Measurements from ENCODE around the gene TMED7. TPM values are rescaled to one million over a fixed set of nuclear protein-coding genes. Genes with fewer than 3 reads are reported as not detected.

TMED7 gene
- total RNA-seq, 1 donor = 20.5 TPM

DNA sequence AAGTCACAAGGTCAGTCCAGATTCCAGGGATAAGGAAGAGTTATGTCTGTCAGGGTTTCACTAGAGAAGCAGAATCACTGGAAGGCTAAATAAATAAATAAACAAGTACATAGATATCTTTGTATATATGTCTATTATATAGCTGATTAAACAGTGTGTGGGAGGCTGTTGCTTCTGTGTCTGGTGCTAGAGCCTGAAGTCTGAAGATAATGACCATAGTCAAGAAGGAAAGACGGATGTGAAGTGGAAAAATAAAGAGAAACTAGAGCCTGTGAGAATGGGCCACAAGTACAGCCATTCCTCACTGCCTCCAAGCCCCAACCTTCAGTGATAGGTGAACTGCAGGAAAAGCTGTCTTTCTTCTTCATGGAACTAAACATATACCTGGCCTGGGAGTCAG is 4.1 kb upstream of the TMED7 start:
- DNase-seq (ENCODE audit: low read depth in 2 of 3, low spot score in 2 of 3) = no peak

DNA sequence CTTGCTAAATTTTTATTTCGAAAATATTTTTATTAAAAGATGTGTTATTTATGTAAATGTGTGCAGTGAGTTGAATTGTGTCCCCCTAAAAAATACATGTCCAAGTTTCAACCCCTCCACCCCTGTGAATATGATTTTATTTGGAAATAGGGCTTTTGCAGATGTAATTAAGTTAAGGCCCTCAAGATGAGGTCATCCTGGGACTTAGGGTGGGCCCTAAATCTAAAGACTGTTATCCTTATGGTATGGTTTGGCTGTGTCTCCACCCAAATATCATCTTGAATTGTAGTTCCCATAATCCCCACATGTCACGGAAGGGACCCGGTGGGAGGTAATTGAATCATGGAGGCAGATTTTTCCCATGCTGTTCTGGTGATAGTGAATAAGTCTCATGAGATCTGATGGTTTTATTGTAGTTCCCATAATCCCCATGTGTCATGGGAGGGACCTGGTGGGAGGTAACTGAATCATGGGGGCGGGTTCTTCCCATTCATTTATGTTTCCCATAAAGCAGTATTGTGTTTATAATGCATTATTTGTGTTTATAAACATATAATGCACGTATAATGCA is 1.5 kb upstream of the TMED7 start:
- DNase-seq (ENCODE audit: low read depth in 2 of 3, low spot score in 2 of 3) = no peak

DNA sequence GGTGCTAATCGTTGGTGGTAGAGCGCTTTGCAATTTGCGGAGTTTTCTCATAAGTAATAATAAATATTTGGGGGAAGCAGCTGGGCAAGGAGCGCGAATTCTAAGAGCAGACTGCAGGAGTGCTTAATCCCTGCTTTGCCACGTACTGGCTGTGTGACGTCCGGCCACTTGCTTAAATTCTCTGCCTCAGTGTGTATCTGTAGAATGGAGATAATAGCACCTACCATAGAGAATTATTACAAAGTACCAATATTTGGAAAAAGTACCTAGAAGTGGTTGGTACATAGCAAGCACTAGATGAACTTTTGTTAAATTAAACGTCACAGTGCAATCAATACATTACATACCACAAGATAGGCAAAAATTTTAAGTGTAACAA is 598 bp upstream of the TMED7 start:
- DNase-seq (ENCODE audit: low read depth in 2 of 3, low spot score in 2 of 3) = no peak

DNA sequence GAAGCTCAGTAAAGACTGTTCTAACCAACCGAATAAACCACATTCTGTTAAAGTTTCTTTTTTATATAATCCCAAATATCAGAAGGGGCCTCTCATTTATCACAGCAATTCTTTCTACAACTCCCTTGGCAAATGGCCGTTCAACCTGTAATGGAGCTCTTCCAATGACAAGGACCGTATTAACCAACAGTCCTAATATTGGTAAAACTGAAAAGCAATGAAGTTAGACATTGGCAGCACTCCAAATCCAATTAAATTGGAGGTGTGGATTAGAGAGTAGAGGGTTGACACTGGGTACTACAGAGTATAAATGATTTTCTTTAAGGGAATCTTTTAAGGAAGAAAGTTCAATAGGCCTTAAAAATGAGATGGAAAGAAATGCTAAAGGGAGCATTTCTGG is 842 bp downstream of the TMED7 start:
- DNase-seq (ENCODE audit: low read depth in 2 of 3, low spot score in 2 of 3) = peak in 1 of 3 donors; percentile 16

DNA sequence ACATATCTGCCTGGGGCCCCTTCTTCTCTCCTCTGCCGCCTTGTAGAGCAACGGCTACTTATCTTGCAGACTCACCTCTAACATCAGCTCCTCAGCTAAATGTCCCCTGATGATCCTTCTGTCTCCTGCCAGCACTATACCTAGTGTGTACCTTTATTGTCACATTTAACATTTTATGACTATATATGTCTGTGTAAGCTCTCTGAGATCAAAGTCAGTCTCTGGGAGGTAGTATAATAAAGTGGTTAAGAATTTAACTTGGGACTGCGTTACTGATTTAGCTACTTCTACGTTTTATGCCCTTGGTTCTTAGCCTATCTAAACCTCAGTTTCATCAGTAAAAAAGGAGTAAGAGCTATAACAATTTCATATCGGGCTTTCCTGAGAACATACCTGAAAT is 2.2 kb downstream of the TMED7 start:
- DNase-seq (ENCODE audit: low read depth in 2 of 3, low spot score in 2 of 3) = no peak

DNA sequence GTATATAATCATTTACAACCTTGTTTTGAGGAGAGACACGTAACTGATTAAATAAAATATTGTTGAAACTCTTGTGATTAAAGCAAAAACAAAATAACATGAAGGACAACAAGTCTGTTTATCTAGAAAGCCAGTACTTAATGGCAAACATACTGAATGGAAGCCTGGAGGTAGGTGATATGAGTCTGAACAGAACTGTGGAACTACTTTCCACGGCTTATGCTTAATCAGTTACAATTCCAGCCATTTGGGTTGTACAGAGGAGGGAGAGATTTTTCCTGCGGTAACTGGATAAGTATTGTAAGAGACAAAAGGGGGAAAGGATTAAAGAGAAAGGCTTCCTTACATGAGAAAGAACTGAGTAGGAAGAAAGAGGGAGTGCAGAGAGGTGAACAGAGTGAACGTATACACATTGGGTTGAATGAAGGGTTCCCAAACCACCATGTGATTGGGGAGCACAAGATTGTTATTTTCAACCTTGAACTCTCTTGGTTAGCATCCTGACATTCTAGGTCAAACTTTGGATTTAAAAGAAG is 4.4 kb downstream of the TMED7 start:
- DNase-seq (ENCODE audit: low read depth in 2 of 3, low spot score in 2 of 3) = no peak

GRCh38 chr5:115616892-115617291 is 8.9 kb downstream of the TMED7 start:
- DNase-seq (ENCODE audit: low read depth in 2 of 3, low spot score in 2 of 3) = no peak

- DNase-seq (ENCODE audit: low read depth in 2 of 3, low spot score in 2 of 3) = no peak
Measured at GRCh38 chr5:115616472-115616871, 9.4 kb downstream of the TMED7 start.

DNA sequence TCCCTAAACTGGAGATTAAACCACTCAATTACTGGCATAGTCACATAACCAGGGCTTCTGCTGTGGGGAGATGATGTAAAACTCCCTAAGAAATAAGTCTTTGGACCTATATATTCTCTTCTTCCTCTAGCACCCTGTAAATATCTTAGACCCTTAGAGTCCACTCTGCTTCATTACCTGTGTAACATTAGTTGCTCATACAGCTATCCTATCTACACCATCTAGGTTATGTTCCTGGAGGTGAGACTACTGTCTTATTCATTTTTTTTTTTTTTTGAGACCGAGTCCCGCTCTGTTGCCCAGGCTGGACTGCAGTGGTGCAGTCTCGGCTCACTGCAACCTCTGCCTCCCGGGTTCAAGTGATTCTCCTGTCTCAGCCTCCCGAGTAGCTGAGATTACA is 14.0 kb downstream of the TMED7 start:
- no peak for DNase-seq (ENCODE audit: low read depth in 2 of 3, low spot score in 2 of 3)

- DNase-seq (ENCODE audit: low read depth in 2 of 3, low spot score in 2 of 3) = no peak
Measured at GRCh38 chr5:115607935-115608334, 17.9 kb downstream of the TMED7 start.

GRCh38 chr5:115605436-115605835 is 20.4 kb downstream of the TMED7 start:
- no peak for DNase-seq (ENCODE audit: low read depth in 2 of 3, low spot score in 2 of 3)

GRCh38 chr5:115602591-115603125 is 23.2 kb downstream of the TMED7 start:
- no peak for DNase-seq (ENCODE audit: low read depth in 2 of 3, low spot score in 2 of 3)

DNA sequence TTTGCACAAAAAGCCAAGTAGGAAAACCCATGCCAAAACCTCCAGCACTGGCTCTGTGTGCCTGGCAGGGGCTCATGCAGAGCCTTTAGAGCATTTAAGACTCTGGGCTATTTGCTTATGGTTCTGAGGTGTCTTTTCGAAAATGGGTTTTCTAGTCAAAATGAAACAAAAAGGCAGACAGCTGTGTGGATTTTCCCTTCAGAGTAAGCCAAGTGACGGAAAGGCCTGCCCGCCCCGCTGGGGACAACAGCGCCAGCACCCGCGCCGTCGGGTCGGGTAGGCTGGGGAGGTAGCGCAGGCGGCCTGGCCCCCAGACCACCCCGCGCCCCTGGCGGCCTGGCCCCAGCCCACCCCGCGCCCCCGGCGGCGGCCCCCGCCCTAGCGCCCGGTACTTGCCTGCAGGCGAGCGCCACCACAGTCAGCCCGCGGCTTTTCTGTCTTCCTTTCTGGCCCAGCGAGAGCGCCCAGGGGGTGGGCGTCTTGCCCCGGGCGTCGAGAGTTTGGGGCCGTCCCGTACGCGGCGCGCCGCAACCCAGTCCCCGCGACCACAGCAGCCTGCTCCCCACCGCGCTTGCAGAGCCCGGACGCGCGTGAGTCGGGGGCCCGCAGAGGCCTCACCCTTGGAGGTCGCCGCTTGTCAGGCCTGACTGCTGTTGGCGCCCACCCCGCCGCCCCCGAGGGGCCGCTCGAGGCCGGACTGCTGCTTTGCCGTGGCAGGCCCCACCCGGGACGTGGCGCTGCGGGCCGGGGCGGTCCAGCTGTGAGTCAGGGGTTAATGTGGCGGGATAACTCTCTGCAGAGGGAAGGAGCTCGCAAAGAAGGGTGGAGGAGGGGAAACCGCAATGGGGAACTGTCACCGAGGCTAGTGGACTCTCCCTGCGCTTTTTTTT is 23.9 kb downstream of the TMED7 start, which contains the start of gene TICAM2:
Gene TICAM2, minus strand, starts transcription at position 779 of the 890 bp plus-strand sequence. CDS start 21,223 bp downstream, outside the sequence.
- peak in 2 of 3 donors; percentile 67 to 71 for DNase-seq (ENCODE audit: low read depth in 2 of 3, low spot score in 2 of 3)

DNA sequence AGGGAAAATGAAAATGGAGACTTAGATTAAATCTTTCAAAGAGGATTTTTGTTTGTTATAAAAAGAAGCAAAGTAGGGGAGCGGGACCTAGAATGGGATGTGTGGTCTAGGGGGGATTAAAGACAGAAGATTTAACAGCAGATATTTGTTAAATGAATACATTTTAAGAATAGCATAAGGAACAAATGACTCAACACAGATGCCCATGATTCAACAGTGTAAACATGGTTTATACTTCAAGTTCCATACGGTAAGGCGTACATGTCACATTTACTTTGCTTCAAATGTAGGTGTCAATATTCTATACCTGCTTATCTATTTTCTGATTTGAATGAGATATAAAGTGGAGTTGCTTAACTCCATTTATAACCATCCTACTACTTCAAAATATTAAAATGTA is 25.1 kb downstream of the TMED7 start:
- no peak for DNase-seq (ENCODE audit: low read depth in 2 of 3, low spot score in 2 of 3)

DNA sequence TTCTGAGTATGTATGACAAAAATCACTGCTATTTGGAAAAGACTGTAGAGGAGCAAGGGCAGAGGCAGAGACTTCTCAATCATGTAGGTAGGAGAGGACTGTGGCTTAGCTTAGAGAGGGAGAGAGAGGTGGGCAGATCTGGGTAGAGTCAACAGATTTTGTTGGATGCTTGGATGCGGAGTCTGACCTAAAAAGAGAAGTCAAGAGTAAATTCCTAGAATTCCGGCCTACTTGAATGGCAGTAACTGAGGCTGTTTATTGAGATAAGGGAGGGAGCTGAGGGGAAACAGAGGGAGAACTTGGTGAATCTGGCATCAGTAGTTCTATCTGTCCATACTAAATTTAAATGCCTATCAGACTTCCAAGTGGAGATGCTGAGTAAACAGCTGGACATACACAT is 25.9 kb downstream of the TMED7 start:
- DNase-seq (ENCODE audit: low read depth in 2 of 3, low spot score in 2 of 3) = no peak

- no peak for DNase-seq (ENCODE audit: low read depth in 2 of 3, low spot score in 2 of 3)
Measured at GRCh38 chr5:115599502-115599901, 26.3 kb downstream of the TMED7 start.

DNA sequence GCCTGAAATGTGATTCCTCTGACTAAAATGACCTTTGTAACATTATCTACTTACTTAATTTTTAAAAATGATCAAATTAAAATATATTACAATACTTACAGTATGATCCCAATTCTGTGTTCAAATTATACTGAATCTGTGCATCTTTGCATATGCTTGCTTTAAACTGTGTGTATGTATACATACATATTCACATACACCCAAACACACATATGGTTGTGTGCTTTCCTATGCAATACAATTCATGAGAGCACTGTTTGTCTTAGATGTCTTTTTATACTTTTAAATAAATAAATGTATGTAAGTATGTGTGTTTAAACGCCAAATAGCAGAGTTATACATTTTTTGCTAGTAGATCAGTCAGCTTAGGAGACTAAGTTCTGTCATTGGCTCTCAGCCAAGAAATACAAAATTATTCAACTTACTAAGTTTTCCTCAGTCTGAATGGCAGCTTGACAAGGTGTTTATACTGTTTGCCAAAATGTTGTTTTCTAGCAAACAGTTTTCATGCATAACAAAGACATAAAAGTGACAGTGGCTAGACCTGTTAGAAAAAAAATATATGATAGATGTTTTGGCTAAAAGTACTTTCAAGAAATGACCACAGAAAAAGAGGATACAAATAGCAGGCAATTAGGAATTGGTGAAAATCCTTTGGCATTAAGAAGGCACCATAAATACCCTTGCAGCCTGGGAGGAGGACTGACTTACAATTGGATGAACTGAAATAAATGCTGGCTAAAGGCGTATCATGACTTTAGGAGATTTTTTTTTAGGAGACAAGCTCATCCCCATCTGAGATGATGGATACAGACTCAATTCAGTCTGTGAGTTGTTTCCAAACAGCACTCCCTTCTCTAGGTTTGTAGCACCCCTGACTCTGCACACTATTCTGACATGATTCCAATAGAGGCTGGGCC is 31.4 kb downstream of the TMED7 start:
- no peak for DNase-seq (ENCODE audit: low read depth in 2 of 3, low spot score in 2 of 3)

DNA sequence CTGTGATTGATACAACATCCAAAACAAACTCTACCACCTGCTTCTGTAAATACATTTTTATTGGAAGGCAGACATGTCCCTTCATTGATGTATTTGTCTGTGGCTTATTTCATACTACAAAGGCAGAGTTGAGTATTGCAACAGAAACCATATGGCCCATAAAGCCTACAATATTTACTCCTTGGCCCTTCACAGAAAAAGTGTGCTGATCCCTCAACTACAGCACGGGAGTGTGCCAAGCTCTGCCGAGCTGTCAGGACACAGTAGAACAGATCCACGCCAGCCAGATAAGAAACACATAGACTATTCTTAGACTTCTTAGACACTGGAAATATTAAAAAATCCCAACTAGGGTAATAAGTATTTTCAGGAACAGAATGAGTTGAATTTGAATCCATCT is 36.8 kb downstream of the TMED7 start:
- DNase-seq (ENCODE audit: low read depth in 2 of 3, low spot score in 2 of 3) = no peak

DNA sequence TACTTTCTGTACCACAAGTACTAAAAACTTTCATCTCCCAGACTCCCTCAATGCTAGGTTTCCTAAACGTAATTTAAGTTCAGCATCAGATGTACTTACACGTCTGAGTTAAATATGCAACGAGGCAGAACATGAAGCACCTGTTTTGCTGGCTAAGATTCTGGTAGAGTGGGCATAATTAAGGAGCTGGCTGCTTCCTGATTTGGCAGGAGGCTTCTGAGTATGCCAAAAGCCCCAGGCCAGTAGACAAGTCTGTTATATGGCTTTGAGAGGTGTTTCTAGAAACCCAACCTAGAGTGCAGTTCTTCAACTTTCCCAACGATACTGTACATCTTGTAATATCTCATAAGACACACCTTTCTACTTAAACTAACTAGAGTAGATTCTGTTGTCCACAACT is 37.2 kb downstream of the TMED7 start:
- DNase-seq (ENCODE audit: low read depth in 2 of 3, low spot score in 2 of 3) = no peak

DNA sequence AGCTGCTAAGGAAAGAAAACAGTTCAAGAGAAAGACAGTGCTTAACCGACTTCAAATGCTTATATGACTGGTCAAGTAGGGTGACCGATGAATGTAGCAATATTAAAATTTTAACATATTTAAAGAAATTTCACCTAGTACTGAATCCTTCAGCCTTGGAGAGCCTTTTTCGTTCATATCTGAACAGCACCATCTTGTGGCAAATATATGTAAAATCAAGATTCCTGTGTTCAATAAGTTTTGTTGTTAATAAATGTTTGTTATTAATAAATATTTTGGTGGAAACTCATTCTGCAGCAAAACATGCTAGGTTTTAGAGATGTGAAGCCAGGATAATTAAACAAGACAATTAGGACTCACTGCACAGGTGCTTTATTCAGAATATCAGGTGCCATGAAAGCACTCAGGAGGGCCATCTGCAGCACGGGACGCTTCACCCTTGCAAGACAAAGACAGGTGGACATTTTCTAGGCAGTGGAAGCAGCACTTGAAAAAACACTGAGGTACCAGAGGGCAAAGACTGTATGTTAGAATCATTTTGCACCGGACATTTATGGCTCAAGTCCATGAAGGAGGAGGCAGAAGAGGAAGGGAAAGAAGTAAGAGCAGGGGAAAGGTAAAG is 39.2 kb downstream of the TMED7 start:
- DNase-seq (ENCODE audit: low read depth in 2 of 3, low spot score in 2 of 3) = peak in 1 of 3 donors; percentile 51

Measured in hematopoietic multipotent progenitor cell (in vitro differentiated cells).